VCaP (cell line): ENCODE measurements around the gene GAPVD1.

Source experiments
- H3K27ac ChIP-seq: fragments of 450-650 bp; 2 replicates; pipeline ENCODE4 v1.5.1; 2017
- TF ChIP-seq, protein P1 (sequence below): fragments of 450-650 bp; conservative IDR thresholded peaks from 2 replicates; pipeline ENCODE4 v1.5.1; 2017; ENCODE audit warnings: mild to moderate bottlenecking, moderate library complexity

The GAPVD1 gene

DNA sequence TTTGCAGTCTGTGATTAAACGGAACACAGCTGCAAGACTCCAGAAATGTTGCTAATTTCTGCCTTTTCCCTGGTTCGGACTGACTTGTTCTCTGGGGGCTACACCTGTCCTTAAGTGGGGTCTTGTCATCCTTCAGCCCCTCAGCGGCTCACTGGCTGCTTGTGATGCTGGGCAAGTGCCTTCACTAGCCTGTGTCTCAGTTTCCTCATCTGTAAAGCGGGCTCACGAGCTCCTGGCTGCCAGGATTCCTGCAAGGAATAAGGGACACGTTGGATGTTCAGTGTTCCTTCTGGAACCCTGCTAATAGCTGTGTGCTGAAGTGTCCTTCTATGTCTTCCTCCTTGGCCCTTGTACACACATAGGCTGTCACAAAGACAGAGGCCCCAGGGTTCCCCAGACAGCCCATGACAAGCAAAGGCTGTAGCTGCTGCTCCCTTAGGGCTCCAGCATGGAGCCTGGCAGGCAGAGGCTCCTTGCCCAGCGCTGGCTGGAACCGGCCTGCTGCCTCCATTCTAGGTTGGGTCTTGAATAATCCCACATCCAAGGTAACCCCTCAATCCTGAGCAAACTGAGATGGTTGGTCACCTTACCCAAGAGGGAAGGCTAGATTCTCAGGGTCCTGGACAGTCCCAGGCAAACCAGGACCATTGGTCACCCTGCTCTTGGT, 116.1 kb downstream of the GAPVD1 start:
- no peak overlapping the region for H3K27ac ChIP-seq
- TF ChIP-seq, protein P1, sequence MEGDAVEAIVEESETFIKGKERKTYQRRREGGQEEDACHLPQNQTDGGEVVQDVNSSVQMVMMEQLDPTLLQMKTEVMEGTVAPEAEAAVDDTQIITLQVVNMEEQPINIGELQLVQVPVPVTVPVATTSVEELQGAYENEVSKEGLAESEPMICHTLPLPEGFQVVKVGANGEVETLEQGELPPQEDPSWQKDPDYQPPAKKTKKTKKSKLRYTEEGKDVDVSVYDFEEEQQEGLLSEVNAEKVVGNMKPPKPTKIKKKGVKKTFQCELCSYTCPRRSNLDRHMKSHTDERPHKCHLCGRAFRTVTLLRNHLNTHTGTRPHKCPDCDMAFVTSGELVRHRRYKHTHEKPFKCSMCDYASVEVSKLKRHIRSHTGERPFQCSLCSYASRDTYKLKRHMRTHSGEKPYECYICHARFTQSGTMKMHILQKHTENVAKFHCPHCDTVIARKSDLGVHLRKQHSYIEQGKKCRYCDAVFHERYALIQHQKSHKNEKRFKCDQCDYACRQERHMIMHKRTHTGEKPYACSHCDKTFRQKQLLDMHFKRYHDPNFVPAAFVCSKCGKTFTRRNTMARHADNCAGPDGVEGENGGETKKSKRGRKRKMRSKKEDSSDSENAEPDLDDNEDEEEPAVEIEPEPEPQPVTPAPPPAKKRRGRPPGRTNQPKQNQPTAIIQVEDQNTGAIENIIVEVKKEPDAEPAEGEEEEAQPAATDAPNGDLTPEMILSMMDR: no peak

DNA sequence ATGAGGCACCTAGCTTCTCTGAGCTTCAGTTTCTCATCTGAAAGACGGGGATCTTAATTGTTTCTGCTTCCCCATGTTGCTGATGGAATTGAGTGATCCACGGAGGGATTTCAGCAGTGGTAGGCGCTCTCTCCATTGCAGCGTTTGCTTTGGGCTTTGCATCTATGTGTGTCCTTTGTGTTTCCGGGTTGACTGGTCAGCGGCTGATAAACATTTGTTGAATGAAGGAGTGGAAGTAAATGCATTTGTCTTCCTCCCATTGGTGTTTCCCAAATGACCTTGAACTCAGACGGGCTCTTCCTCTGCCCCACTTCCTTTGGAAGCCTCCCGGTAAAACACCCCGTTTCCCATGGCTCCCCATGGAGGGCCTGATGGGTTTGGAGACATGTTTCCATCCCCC, 117.2 kb downstream of the GAPVD1 start:
- H3K27ac ChIP-seq: no peak overlapping the region
- TF ChIP-seq, protein P1: no peak

DNA sequence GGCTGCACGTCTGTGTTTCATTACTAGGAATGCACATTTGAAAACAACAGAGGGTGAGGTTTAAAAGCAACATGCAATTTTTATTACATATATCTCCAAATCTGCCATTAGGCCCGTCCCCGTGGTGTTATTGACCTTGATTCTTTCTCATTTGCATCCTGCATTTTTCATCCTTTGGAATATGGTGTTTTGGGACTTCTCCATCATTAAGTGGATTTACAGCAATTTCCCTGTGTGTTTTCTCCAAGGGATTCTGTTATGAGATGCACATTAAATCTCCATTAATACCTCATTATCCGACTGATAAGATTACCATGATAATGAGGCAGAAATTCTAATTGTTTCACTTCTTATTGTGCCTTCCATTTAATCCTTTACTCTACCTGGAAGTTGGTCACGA, 117.6 kb downstream of the GAPVD1 start:
- H3K27ac ChIP-seq: no peak overlapping the region
- TF ChIP-seq, protein P1: no peak

DNA sequence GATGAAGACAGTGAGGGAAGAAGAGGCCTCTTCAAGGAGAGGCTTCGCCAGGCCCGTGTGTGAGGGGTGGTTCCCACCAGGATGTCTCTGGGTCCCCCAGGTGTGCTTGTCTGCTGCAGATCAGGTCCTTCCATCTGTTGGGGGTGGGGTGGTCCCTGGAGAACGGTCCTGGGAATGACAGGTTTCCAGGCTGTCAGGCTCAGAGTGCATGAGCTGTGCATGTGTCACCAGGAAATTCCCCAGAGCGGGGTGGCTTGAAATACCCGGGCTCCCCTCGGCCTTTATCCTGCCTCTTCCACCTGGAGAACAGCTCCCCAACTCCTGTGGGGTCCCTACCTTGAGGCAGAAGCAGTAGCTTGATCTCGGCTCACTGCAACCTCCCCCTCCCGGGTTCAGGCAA, 118.8 kb downstream of the GAPVD1 start:
- TF ChIP-seq, protein P1: no peak
- H3K27ac ChIP-seq: no peak overlapping the region

DNA sequence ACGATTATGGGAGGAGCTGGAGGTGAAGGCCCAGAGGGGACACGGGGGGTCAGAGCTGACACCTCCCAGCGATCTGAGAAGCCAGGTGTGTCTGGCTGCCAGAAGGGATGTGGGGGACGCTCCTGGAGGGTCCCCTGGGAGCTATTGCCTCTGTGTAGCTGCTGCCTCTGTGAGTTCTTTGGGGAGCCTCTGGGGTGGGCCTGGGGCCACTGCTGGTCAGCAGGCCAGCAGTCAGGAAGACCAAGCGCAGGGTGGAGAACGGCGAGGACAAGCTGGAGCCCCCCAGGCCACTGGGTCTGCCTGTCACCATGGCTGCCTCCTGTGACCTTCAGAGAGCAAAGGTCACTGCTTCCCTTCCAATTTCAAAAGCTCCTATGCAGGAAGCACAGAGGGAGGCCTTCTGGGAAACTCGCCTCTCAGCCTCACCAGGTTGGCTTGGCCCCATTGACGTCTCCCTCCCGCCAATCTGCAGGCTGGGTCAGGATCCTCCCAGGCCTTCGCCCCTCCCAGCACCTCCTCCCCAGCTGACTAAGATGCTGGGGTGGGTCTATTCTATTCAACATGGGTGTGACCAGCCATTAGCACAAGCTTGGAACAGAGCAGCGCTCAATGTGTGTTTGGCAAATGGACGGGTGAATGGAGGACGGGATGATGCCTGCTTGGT, 126.4 kb downstream of the GAPVD1 start:
- H3K27ac ChIP-seq: no peak overlapping the region
- TF ChIP-seq, protein P1: no peak

DNA sequence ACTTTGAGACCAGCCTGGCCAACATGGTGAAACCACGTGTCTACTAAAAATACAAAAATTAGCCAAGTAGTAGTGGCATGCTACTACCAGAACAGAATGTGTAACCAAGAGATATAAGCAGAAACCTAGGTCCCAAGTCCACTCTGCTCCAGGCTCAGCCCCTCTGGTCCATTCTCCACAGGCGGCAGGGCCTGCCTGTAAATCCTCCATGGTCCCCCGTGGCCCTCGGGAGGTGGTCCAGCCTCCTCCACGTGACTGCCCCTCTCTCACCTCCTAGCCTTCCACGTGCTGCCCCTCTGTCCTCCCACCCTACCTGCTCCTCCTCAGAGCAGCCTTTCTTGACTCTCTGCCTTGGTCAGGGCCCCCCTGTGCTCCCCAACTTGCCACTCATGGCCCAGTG, 127.4 kb downstream of the GAPVD1 start:
- H3K27ac ChIP-seq: no peak overlapping the region
- TF ChIP-seq, protein P1: no peak

DNA sequence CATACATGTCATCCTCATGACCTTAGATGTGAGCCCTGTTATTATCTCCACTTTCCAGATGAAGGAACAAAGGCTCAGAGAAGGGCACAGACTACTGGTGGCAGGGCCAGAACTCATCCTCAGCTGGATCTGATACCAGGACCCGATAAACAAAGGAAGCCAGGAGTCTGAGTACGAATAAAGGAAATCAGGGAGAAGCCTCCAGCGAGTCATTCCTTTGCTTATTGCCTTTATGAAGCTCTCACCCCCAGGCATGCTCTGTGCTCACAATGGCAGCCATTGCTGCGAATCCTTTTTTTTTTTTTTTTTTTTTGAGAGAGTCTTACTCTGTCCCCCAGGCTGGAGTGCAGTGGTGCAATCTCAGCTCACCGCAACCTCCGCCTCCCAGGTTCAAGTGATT, 130.1 kb downstream of the GAPVD1 start:
- TF ChIP-seq, protein P1: no peak
- no peak overlapping the region for H3K27ac ChIP-seq
